GM12872 (cell line): Measurements from ENCODE around the gene MORC1.

Experiments
- CTCF ChIP-seq: IDR thresholded peaks from 3 replicates; pipeline ENCODE4 v1.5.1; 2011; ENCODE audit warnings: low read depth, mild to moderate bottlenecking, low read length, moderate library complexity; ENCODE audit not compliant: insufficient read depth

MORC1 gene

DNA sequence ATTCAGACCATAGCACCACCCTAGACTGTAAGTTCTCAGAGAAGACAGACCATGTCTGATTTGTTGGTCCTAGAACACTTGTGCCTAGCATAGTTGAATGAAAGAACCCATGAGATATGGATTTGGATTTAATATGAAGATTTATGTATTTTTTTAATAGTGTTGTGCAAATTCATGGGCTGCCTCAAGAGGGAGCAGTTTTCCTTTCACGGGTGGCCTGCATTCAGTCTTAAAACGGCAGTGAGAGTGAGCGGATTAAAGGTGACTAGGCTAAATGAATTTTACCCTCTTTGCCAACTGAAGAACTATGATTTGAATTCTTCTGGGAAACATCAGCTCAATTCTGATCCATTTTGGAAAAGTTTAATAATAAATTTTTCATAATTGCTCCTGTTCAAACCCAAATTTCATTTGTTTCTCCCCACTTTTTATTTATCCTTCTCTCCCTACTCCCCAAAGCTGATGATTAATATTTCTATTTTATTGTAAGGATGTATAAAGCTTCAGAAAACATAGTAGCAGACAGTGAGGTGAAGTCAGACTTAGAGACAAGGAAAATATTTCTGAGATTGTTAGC is 67.3 kb downstream of the MORC1 start:
- TF ChIP-seq CTCF = peak; percentile 65

DNA sequence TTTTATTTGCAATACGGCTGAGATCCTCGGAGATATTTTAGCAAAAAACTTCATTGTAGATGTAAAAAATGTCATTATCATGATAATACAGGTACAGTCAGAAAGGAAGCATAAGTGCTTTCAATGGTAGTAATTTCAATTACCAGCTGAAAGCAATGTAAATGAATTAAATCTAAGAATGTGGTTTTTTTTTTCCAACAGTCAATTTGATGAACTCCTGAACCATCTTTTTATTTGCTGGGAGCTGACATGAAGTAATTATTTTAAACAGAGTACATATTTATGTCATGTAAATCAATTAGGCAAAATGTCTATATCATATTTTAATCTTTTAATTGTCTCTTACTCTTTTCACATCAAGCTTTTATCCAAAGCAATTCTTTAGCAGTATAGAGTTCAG is 70.6 kb downstream of the MORC1 start:
- no peak for TF ChIP-seq CTCF

DNA sequence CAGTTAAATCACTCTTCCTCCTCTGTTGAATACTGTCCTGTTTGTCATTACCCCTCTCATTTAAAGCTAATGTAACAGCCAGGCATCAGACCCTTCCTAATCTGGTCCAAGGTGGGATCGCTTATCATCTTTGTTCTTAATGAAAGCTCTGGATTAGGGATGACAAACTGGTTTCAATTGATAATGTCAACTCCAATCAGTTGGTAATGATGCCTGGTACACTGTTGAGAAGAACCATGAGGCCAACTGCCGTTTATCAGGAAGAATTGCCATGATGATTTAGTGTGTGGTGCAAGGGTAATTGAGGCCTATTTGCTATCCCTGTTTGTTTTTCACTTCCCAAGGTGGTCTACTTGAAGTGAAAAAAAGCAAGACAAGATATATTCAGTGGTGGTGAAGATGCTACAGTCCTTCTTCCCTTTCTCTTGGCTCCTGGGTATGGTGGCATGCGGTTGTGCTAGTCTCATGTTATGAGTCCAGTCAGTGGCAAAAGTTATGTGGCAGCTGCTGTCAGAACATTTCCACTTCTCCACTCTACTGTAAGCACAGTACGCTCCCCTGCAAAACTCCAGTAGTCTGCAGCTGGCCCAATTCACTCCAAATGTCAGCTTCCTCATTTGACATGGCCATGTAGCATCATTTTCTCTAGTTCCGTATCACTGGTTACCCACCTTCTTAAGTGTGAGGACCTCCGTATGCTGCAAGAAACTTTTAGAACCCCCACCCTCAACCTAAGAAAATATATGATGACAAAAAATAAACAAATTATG is 72.5 kb downstream of the MORC1 start:
- TF ChIP-seq CTCF = no peak

- TF ChIP-seq CTCF = no peak
Measured at GRCh38 chr3:109035082-109035481, 82.9 kb downstream of the MORC1 start.

- TF ChIP-seq CTCF = no peak
Measured at GRCh38 chr3:109033000-109033660, 84.8 kb downstream of the MORC1 start.

DNA sequence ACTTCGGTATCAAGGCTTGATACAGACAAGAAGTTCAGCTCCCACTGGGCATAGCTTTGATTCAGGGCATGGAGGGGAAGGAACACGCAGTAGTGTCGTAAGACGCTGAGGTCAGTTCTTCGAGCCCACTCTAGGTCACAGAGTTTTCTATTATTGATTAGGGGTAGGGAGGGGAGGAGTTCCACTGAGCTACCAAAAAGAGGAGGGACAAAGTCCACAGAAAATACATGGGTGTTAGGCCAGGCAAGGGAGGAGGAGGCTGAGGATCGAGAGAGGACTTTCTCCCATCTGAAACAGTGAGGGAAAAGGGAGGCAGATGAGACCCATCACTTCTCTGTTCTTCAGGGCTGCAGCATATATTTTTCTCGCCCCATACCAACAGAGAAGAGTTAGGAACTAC is 89.2 kb downstream of the MORC1 start:
- no peak for TF ChIP-seq CTCF

DNA sequence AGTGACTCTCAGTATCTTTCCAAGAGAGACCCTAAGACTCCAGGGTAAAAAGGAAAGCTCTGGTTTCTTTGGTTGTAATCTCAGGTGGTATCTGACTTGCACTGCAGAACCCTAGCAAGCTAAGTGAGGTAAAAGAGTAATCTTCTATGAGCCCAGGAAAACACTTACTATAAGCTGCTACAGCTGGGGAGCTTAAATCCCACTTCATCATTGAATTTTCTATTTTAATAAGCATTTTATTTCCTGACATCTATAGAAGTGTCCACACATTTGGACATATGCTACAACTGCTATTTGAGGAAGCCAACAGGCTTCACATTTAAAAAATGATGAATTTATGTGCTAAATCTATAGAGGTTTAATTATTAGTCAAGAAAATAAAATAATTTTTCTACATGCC is 91.1 kb downstream of the MORC1 start:
- TF ChIP-seq CTCF = no peak
